Measurements from ENCODE around the gene RBFA. TPM values are rescaled to one million over a fixed set of nuclear protein-coding genes. Genes with fewer than 3 reads are reported as not detected.

The RBFA gene
- total and polyA plus RNA-seq, 2 of the 13 experiments (the other 11 are each of a cell fraction or from before 2014, with no cell fraction given): 29.7 to 42.4 TPM

DNA sequence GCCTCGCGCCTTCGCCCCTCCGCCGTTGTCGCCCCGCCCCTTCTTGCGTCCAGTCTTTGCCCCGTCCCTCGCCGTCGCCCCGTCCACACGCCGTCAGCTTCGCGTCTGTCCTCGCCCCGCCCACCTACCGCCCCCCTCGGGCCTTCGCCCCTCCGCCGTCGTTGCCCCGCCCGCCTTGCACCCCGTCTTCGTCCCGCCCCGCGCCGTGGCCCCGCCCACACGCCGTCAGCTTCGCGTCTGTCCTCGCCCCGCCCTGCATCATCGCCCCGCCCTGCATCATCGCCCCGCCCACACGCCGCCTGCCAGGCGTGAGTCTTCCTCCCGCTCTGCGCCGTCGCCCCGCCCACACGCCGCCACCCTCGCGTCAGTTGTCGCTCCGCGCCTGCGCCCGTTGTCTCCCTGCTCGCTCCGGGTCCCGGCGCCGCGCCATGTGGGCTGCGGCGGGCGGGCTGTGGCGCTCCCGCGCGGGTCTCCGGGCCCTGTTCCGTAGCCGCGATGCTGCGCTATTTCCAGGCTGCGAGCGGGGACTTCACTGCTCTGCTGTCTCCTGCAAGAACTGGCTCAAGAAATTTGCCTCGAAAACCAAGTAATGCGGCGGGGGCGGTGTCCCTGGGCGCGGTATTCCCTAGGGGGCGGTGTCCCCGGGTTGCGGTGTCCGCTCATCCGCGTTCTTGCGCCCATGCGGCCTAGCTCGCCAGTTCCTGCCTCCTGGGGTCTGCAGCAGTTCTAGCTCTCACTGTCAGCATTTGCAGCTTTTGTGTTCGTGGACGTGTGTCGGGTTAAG lies at the start of gene RBFA (continued):
- TF ChIP-seq, protein P1, sequence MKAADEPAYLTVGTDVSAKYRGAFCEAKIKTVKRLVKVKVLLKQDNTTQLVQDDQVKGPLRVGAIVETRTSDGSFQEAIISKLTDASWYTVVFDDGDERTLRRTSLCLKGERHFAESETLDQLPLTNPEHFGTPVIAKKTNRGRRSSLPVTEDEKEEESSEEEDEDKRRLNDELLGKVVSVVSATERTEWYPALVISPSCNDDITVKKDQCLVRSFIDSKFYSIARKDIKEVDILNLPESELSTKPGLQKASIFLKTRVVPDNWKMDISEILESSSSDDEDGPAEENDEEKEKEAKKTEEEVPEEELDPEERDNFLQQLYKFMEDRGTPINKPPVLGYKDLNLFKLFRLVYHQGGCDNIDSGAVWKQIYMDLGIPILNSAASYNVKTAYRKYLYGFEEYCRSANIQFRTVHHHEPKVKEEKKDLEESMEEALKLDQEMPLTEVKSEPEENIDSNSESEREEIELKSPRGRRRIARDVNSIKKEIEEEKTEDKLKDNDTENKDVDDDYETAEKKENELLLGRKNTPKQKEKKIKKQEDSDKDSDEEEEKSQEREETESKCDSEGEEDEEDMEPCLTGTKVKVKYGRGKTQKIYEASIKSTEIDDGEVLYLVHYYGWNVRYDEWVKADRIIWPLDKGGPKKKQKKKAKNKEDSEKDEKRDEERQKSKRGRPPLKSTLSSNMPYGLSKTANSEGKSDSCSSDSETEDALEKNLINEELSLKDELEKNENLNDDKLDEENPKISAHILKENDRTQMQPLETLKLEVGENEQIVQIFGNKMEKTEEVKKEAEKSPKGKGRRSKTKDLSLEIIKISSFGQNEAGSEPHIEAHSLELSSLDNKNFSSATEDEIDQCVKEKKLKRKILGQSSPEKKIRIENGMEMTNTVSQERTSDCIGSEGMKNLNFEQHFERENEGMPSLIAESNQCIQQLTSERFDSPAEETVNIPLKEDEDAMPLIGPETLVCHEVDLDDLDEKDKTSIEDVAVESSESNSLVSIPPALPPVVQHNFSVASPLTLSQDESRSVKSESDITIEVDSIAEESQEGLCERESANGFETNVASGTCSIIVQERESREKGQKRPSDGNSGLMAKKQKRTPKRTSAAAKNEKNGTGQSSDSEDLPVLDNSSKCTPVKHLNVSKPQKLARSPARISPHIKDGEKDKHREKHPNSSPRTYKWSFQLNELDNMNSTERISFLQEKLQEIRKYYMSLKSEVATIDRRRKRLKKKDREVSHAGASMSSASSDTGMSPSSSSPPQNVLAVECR (CRISPR knock-in tag; IDR thresholded peaks at IDR 0.05; ENCODE audit: borderline replicate concordance): peak; percentile 98
- no peak for TF ChIP-seq ZNF138 (CRISPR knock-in tag; IDR thresholded peaks at IDR 0.05; ENCODE audit: low read depth)
- no peak for TF ChIP-seq HDAC6 (IDR thresholded peaks at IDR 0.05; ENCODE audit: low read depth, low read length)
- TF ChIP-seq ZNF3 (CRISPR knock-in tag; IDR thresholded peaks at IDR 0.05): no peak
- TF ChIP-seq, protein P2, sequence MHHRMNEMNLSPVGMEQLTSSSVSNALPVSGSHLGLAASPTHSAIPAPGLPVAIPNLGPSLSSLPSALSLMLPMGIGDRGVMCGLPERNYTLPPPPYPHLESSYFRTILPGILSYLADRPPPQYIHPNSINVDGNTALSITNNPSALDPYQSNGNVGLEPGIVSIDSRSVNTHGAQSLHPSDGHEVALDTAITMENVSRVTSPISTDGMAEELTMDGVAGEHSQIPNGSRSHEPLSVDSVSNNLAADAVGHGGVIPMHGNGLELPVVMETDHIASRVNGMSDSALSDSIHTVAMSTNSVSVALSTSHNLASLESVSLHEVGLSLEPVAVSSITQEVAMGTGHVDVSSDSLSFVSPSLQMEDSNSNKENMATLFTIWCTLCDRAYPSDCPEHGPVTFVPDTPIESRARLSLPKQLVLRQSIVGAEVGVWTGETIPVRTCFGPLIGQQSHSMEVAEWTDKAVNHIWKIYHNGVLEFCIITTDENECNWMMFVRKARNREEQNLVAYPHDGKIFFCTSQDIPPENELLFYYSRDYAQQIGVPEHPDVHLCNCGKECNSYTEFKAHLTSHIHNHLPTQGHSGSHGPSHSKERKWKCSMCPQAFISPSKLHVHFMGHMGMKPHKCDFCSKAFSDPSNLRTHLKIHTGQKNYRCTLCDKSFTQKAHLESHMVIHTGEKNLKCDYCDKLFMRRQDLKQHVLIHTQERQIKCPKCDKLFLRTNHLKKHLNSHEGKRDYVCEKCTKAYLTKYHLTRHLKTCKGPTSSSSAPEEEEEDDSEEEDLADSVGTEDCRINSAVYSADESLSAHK (CRISPR knock-in tag; IDR thresholded peaks at IDR 0.05; ENCODE audit: borderline replicate concordance): no peak
- TF ChIP-seq, protein P3, sequence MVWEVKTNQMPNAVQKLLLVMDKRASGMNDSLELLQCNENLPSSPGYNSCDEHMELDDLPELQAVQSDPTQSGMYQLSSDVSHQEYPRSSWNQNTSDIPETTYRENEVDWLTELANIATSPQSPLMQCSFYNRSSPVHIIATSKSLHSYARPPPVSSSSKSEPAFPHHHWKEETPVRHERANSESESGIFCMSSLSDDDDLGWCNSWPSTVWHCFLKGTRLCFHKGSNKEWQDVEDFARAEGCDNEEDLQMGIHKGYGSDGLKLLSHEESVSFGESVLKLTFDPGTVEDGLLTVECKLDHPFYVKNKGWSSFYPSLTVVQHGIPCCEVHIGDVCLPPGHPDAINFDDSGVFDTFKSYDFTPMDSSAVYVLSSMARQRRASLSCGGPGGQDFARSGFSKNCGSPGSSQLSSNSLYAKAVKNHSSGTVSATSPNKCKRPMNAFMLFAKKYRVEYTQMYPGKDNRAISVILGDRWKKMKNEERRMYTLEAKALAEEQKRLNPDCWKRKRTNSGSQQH (CRISPR knock-in tag; IDR thresholded peaks at IDR 0.05; ENCODE audit: low read depth): no peak
- TF ChIP-seq FOXK2 (IDR thresholded peaks at IDR 0.05): no peak
- TF ChIP-seq, protein P4, sequence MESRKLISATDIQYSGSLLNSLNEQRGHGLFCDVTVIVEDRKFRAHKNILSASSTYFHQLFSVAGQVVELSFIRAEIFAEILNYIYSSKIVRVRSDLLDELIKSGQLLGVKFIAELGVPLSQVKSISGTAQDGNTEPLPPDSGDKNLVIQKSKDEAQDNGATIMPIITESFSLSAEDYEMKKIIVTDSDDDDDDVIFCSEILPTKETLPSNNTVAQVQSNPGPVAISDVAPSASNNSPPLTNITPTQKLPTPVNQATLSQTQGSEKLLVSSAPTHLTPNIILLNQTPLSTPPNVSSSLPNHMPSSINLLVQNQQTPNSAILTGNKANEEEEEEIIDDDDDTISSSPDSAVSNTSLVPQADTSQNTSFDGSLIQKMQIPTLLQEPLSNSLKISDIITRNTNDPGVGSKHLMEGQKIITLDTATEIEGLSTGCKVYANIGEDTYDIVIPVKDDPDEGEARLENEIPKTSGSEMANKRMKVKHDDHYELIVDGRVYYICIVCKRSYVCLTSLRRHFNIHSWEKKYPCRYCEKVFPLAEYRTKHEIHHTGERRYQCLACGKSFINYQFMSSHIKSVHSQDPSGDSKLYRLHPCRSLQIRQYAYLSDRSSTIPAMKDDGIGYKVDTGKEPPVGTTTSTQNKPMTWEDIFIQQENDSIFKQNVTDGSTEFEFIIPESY (CRISPR knock-in tag; IDR thresholded peaks at IDR 0.05): 0 out of 2 replicates have a peak, but pooled peaks have one; percentile 44
- no peak for TF ChIP-seq ZNF180 (CRISPR knock-in tag; IDR thresholded peaks at IDR 0.05; ENCODE audit: borderline replicate concordance, low read depth)
- TF ChIP-seq, protein P5, sequence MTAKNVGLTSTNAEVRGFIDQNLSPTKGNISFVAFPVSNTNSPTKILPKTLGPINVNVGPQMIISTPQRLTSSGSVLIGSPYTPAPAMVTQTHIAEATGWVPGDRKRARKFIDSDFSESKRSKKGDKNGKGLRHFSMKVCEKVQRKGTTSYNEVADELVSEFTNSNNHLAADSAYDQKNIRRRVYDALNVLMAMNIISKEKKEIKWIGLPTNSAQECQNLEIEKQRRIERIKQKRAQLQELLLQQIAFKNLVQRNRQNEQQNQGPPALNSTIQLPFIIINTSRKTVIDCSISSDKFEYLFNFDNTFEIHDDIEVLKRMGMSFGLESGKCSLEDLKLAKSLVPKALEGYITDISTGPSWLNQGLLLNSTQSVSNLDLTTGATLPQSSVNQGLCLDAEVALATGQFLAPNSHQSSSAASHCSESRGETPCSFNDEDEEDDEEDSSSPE (CRISPR knock-in tag; IDR thresholded peaks at IDR 0.05): peak; percentile 73; the same call in 1 of the 2 replicates
- TF ChIP-seq ELF3 (CRISPR knock-in tag; IDR thresholded peaks at IDR 0.05): peak; percentile 42; the same call in 1 of the 2 replicates
- no peak for TF ChIP-seq NR3C1 (CRISPR knock-in tag; IDR thresholded peaks at IDR 0.05)
- no peak; the same call in 1 of the 2 replicates for TF ChIP-seq ZNF160 (CRISPR knock-in tag; IDR thresholded peaks at IDR 0.05)
- peak; percentile 95 for TF ChIP-seq ZNF782 (CRISPR knock-in tag; IDR thresholded peaks at IDR 0.05; ENCODE audit: borderline replicate concordance)

All from HepG2 (cell line).